BE2C (cell line): ENCODE results near the gene KIF5C.

Experiments
- DNase-seq: peaks from one replicate; pipeline ENCODE4 v3.0.0-alpha.2; 2020
- H3K27me3 ChIP-seq: fragments of 250-450 bp; sonication (Bioruptor Pico); 2 replicates; pipeline ENCODE4 v1.5.1; 2020; ENCODE audit warnings: mild to moderate bottlenecking
- H3K36me3 ChIP-seq: fragments of 250-450 bp; sonication (Bioruptor Pico); 2 replicates; pipeline ENCODE4 v1.5.1; 2020; ENCODE audit warnings: mild to moderate bottlenecking
- H3K4me1 ChIP-seq: fragments of 250-450 bp; sonication (Bioruptor Pico); 2 replicates; pipeline ENCODE4 v1.5.1; 2020
- H3K4me3 ChIP-seq: 2 replicates; pipeline ENCODE4 v1.5.1; 2011; ENCODE audit warnings: low read depth, low read length
- H3K9me3 ChIP-seq: fragments of 250-450 bp; sonication (Bioruptor Pico); 2 replicates; pipeline ENCODE4 v1.5.1; 2020
- TF ChIP-seq, protein P1 (sequence below): IDR thresholded peaks from 2 replicates; pipeline ENCODE4 v1.5.1; 2012; ENCODE audit warnings: mild to moderate bottlenecking, low read depth, low read length

The KIF5C gene

DNA sequence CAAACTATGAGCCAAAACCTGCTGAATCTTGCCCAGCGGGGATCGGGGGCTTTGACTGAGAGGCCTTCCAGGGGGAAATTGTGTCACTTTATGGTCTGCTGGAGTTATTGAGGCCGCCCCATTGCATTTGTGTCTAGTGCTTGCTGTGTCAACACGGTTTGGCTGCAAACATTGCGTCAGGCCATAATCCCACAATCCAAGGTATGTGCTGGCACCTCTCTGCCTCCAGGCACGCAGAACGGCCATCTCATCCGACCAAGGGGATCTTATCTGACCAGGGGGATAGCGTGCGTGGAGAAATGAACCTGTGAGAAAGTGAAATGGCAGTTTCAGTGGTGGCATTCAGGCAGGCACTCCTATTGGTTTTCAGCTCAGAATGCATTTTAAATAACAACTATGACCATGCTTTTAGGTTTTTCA, 145.4 kb downstream of the KIF5C start:
- no peaks in the 10 kb centered on the region for H3K9me3 ChIP-seq
- no peak for DNase-seq
- H3K4me1 ChIP-seq = no peaks in the 10 kb centered on the region
- no peak overlapping the region for H3K4me3 ChIP-seq
- TF ChIP-seq, protein P1, sequence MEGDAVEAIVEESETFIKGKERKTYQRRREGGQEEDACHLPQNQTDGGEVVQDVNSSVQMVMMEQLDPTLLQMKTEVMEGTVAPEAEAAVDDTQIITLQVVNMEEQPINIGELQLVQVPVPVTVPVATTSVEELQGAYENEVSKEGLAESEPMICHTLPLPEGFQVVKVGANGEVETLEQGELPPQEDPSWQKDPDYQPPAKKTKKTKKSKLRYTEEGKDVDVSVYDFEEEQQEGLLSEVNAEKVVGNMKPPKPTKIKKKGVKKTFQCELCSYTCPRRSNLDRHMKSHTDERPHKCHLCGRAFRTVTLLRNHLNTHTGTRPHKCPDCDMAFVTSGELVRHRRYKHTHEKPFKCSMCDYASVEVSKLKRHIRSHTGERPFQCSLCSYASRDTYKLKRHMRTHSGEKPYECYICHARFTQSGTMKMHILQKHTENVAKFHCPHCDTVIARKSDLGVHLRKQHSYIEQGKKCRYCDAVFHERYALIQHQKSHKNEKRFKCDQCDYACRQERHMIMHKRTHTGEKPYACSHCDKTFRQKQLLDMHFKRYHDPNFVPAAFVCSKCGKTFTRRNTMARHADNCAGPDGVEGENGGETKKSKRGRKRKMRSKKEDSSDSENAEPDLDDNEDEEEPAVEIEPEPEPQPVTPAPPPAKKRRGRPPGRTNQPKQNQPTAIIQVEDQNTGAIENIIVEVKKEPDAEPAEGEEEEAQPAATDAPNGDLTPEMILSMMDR = no peak
- H3K36me3 ChIP-seq = no peaks in the 10 kb centered on the region
- H3K27me3 ChIP-seq = no peaks in the 10 kb centered on the region

DNA sequence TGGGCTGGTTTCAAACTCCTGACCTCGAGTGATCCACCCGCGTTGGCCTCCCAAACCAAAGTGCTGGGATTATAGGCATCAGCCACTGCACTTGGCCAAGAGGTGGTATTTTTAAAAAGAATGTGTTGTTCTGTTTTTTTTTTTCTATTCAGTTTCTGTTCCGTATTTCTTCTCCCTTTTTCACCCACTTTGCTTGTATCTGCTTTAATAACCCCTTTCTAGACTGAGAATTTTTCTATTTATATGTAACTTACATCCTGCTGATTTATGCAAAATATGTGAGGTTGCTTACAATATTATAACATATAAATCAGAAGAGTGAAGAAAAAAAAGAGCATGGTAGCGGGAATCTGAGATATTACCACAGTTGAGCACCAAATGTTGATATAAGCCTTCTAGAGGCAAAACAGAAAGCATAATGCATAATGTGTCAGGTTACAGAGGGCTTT, 146.3 kb downstream of the KIF5C start:
- no peaks in the 10 kb centered on the region for H3K36me3 ChIP-seq
- no peaks in the 10 kb centered on the region for H3K27me3 ChIP-seq
- no peaks in the 10 kb centered on the region for H3K4me1 ChIP-seq
- TF ChIP-seq, protein P1 = no peak
- no peaks in the 10 kb centered on the region for H3K9me3 ChIP-seq
- DNase-seq = no peak
- no peak overlapping the region for H3K4me3 ChIP-seq

DNA sequence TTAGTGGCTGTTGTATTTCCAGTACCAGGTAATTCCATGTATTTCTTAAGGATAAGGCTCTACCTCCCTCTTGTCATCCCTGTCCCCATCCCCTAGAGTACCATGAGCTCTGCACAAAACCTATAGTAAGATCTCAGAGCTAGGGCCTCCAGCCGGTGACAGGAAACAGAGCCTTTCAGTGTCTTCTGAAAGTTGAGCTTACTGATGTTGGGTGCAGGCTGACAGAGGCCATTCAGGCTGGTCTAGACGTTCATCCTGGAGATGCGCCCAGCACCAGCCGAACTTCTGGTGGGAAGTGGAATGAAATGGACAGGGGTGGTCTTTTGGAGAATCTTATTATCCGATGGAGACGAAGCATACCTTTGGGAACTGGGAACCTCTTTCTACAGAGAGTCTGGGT, 146.7 kb downstream of the KIF5C start:
- TF ChIP-seq, protein P1 = no peak
- Histone ChIP-seq H3K4me1 (no peaks in the 10 kb centered on the region), H3K36me3 (no peaks in the 10 kb centered on the region), H3K9me3 (no peaks in the 10 kb centered on the region), H3K27me3 (no peaks in the 10 kb centered on the region), H3K4me3 (no peak overlapping the region)
- no peak for DNase-seq

DNA sequence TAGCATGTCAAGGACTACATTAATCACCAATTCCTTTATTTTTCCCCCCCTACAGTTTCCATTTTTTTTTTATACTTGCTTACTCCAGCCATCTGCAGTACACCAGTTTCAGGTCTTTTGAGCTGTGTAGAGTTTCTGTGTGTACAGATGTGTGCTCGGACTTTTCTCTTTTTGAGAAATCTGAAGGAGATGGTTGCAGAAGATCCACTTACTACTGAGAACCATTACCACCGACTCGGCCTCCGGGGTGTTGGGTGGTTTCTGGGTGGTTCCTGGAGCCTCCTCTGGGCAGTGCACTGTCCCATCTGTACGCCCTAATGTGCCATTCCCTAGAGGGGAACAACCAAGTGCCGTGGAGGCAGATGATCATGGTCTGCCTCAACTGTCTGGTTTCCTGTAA, 148.1 kb downstream of the KIF5C start:
- no peak for DNase-seq
- no peak overlapping the region for H3K4me3 ChIP-seq
- H3K36me3 ChIP-seq = no peaks in the 10 kb centered on the region
- TF ChIP-seq, protein P1 = no peak
- no peaks in the 10 kb centered on the region for H3K27me3 ChIP-seq
- H3K4me1 ChIP-seq = no peaks in the 10 kb centered on the region
- H3K9me3 ChIP-seq = no peaks in the 10 kb centered on the region

DNA sequence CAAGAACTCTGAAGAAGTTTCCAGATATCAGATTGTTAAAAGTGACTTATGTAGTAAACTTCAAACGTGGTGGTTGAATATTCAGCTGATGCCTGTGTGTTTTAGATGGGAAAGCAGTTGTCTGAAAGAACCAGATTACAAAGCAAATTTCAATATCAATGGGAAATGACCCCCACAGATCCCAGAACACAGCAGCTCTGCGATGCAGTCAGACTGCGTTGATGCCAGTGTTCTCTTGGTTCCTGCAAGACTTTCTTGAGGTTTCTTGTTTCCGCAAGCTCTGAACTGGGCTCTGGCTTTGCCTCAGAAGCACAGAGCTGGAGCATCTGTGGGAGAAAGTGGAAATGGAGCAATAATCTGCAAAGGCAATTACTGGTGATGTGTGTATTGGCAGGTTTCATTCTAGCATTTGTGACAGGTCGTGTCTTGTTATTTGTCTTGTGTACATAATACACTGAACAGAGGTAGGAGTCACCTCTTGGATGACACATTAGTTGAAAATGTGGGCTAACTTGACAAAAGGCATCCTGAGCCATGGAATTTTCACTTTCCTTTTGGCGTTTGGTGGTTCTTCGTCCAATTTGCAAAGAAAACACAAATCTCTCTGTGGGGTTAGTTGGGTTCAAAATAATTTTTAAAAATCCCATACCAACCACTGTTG, 152.7 kb downstream of the KIF5C start:
- TF ChIP-seq, protein P1 = no peak
- no peak for DNase-seq
- no peak overlapping the region for H3K4me3 ChIP-seq
- H3K4me1 ChIP-seq = no peaks in the 10 kb centered on the region
- no peaks in the 10 kb centered on the region for H3K9me3 ChIP-seq
- no peaks in the 10 kb centered on the region for H3K27me3 ChIP-seq
- H3K36me3 ChIP-seq = no peaks in the 10 kb centered on the region

DNA sequence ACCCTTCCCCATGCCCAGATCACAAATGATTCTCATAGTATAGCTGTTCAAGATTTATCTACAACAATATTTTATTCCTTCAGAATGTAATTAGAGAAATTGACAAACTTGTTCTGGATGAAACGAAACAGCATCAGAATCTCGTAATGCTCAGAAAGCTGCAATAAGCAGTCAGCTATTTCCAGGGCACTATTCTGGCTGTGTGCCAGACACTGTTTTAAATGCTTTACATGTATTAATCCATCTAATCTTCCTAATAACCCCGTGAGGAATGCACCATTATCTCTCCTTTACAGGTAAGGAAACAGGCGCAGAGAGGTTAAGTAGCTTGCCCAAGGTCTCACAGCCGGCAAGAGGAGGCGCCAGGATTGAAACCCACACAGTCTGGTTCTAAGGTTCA, 153.3 kb downstream of the KIF5C start:
- no peaks in the 10 kb centered on the region for H3K27me3 ChIP-seq
- TF ChIP-seq, protein P1 = no peak
- H3K9me3 ChIP-seq = no peaks in the 10 kb centered on the region
- H3K4me1 ChIP-seq = no peaks in the 10 kb centered on the region
- no peak for DNase-seq
- H3K4me3 ChIP-seq = no peak overlapping the region
- no peaks in the 10 kb centered on the region for H3K36me3 ChIP-seq
